ENCODE measurements around the gene CCIN. TPM values are rescaled to one million over a fixed set of nuclear protein-coding genes. Genes with fewer than 3 reads are reported as not detected.

Gene CCIN
- total and polyA plus RNA-seq, 2 of the 4 experiments (the other 2 are of a cell fraction): 0.80 to 1.1 TPM

DNA sequence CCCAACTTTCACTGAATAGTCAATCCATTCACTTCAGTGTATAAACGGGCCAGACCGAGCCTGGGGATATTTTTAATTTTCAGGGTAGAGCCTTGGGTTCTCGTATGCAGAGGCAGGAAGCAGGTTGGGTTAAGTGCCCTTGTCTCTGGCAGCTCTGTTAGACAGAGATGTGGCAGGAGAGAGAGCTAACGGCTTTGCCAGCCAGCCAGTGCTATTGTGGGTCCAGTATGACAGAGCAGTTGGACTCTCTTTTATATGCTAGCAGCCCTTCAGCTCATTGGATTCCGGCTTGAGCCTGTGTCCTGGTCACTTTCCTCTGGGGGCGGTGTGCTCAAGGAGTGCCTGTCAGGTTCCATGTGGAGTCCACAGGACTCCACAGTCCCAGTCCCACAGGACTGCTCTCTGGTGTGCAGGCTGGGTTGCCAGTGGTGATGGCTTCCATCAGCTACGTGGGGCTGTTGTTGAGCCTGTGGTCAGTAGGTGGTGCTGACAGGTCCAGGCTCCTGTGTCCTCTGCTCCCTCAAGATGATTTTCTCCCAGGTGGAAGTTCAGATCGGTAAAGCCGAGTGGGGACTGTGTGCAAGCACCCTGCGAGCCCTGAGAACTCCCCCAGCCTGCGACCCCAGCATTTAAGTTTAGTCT lies 35.8 kb downstream of the CCIN start:
- H4K5ac ChIP-seq (ENCODE audit: low read depth, low read length): no peak overlapping the region

More for the DNA sequence above, 35.8 kb downstream of the CCIN start:
- Histone ChIP-seq H3K14ac (replicated peaks; ENCODE audit: low read depth, low read length) (no peak overlapping the region), H2BK5ac (ENCODE audit: low read depth, low read length, poor library complexity, severe bottlenecking) (no peak overlapping the region), H3K36me3 (ENCODE audit: control insufficient read depth, insufficient read depth, low read length) (peaks cover 71% of the 10 kb centered on the region), H3K4me2 (ENCODE audit: low read depth, low read length) (no peak overlapping the region), H3K4me3 (ENCODE audit: insufficient read depth, low read depth, low read length) (no peak overlapping the region), H3K56ac (ENCODE audit: extremely low read depth, insufficient read depth, low read length) (no peak overlapping the region), H2BK120ac (ENCODE audit: low read depth, low read length) (no peak overlapping the region), H3K4ac (ENCODE audit: low read depth, low read length) (no peak overlapping the region), H3K9ac (ENCODE audit: low read depth, low read length) (no peak overlapping the region), H3K27ac (ENCODE audit: insufficient read depth, low read length) (no peak overlapping the region), H4K91ac (ENCODE audit: insufficient read depth, low read depth, low read length) (no peak overlapping the region), H2BK15ac (ENCODE audit: low read depth, low read length) (no peak overlapping the region), H3K27me3 (ENCODE audit: control insufficient read depth, insufficient read depth, low read length) (no peaks in the 10 kb centered on the region), H2AFZ (replicated peaks; ENCODE audit: low read length, poor library complexity) (no peak overlapping the region), H3K79me1 (ENCODE audit: low read depth in 1 of 2, low read length in 2 of 2) (peaks cover 46 to 77% of the 10 kb centered on the region in 2 experiments), H2BK20ac (ENCODE audit: low read depth, low read length) (no peak overlapping the region), H2AK5ac (ENCODE audit: low read depth, low read length) (no peak overlapping the region), H3K9me3 (ENCODE audit: control insufficient read depth, insufficient read depth, low read length) (no peaks in the 10 kb centered on the region), H2AK9ac (replicated peaks; ENCODE audit: low read depth, low read length, poor library complexity) (no peak overlapping the region), H3K9me1 (ENCODE audit: insufficient read depth, low read length) (peaks cover 21% of the 10 kb centered on the region), H4K20me1 (ENCODE audit: insufficient read depth, low read length) (peaks cover 51% of the 10 kb centered on the region), H4K8ac (ENCODE audit: low read depth in 2 of 2, low read length in 2 of 2) (no peak overlapping the region), H3K4me1 (ENCODE audit: control insufficient read depth, insufficient read depth, low read length) (peaks cover 20% of the 10 kb centered on the region), H3K23ac (ENCODE audit: low read depth, low read length) (no peak overlapping the region), H3K18ac (ENCODE audit: low read depth, low read length) (no peak overlapping the region)
- TF ChIP-seq MAZ (IDR thresholded peaks at IDR 0.05; ENCODE audit: borderline replicate concordance, low read depth, low read length): no peak
- TF ChIP-seq, protein P1, sequence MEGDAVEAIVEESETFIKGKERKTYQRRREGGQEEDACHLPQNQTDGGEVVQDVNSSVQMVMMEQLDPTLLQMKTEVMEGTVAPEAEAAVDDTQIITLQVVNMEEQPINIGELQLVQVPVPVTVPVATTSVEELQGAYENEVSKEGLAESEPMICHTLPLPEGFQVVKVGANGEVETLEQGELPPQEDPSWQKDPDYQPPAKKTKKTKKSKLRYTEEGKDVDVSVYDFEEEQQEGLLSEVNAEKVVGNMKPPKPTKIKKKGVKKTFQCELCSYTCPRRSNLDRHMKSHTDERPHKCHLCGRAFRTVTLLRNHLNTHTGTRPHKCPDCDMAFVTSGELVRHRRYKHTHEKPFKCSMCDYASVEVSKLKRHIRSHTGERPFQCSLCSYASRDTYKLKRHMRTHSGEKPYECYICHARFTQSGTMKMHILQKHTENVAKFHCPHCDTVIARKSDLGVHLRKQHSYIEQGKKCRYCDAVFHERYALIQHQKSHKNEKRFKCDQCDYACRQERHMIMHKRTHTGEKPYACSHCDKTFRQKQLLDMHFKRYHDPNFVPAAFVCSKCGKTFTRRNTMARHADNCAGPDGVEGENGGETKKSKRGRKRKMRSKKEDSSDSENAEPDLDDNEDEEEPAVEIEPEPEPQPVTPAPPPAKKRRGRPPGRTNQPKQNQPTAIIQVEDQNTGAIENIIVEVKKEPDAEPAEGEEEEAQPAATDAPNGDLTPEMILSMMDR (conservative IDR thresholded peaks at IDR 0.05; ENCODE audit: low read depth, low read length): peak; percentile 21; the same call in 1 of the 2 replicates
- no TSS peak for BruUV-seq (replicated peaks)
- no peak for DNase-seq
- in situ Hi-C loops (cut with MboI; ENCODE audit: low sequenced_read_pairs) (no loop called here), intact Hi-C loops (cut with micrococcal nuclease) (loop anchor here (5.0 kb wide), 1 partner anchor 248 kb away; the partner anchor contains the start of gene OR2S2), dilution Hi-C loops (cut with HindIII; ENCODE audit: low sequenced_read_pairs, unreplicated experiment) (no loop called here)
- ATAC-seq (ENCODE audit: low read depth): 0 out of 2 replicates have a peak, but pooled peaks have one; percentile 13
- CTCF ChIA-PET: interaction anchor here (0.6 to 1.3 kb wide), 2 partner anchors 14 to 320 kb away, joined by 3 to 4 read pairs; partner anchors contain the start of gene CLTA
- POLR2A ChIA-PET (ENCODE audit: unreplicated experiment): no interaction called here
- 91% methylated on average over 4 of the region's 11 CpGs; no CpG with 5 or more reads in 1 of the 2 experiments for WGBS, 2 experiments (ENCODE audit: extremely low coverage in 2 of 2, insufficient read length in 1 of 2)
